Hindlimb muscle (tissue), 1 donor: ENCODE results near the gene QRICH1. TPM values are rescaled to one million over a fixed set of nuclear protein-coding genes. Genes with fewer than 3 reads are reported as not detected.
A peak's percentile ranks its signal among the peaks of the same experiment; 100 is the strongest.

ENCODE experiments used
- DNase-seq: peaks from one replicate; pipeline ENCODE4 v3.0.0-alpha.2; 2013
- polyA plus RNA-seq: library from polyadenylated mRNA; unstranded; fragments of 120-200 nt; gene quantifications from one replicate; pipeline ENCODE4 v1.2.1, GENCODE V29; 2013; ENCODE audit not compliant: insufficient read length

QRICH1 gene, protein sequence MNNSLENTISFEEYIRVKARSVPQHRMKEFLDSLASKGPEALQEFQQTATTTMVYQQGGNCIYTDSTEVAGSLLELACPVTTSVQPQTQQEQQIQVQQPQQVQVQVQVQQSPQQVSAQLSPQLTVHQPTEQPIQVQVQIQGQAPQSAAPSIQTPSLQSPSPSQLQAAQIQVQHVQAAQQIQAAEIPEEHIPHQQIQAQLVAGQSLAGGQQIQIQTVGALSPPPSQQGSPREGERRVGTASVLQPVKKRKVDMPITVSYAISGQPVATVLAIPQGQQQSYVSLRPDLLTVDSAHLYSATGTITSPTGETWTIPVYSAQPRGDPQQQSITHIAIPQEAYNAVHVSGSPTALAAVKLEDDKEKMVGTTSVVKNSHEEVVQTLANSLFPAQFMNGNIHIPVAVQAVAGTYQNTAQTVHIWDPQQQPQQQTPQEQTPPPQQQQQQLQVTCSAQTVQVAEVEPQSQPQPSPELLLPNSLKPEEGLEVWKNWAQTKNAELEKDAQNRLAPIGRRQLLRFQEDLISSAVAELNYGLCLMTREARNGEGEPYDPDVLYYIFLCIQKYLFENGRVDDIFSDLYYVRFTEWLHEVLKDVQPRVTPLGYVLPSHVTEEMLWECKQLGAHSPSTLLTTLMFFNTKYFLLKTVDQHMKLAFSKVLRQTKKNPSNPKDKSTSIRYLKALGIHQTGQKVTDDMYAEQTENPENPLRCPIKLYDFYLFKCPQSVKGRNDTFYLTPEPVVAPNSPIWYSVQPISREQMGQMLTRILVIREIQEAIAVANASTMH
- 60.1 TPM for polyA plus RNA-seq

DNA sequence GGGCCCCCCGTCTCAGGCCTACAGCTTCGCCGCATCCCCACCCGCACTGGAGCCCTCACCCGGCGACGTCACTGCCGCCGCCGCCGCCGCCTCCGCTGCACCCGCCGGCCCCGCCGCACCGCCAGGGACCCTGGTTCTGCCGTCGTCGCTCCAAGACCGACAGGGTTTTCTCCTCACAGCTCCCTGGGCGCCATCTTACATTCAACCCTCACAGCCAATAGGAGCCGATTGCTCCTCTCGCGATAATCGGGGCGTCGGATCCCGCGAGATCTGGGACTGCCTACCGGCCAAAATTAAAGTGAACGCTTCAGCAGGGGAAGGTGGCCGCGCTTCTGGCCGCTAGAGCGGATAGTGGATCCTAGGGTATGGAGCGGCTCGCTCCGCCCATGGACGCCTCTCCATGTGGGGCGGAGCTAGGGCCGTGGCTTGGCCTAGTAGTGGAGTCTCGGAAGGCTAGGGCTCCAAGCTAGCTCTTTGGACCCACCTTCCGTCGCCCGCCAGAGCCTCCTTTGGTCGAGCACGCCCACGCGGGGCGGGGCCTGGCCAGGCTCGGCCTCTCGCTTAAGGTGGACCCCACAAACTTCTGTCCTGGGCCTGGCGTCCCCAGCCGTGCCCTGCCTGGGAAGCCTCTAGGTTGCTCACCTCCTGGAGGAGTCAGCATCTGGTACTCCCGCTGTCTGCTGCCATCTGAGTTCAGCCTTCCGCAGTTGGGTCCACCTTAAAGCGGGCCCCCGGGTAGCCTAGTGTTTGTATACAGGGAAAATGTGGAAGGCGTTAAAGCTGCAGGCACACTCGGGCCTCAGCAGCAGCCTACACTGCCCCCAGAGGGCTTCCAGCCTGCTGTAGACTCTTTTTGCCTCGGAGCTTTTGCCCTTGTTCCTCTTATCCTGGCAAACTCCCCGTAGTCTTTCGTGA is at the start of gene QRICH1:
Gene QRICH1, minus strand, starts transcription at position 219 of the 915 bp plus-strand sequence. CDS start 17,054 bp downstream, outside the sequence.
- peak; percentile 97 for DNase-seq

DNA sequence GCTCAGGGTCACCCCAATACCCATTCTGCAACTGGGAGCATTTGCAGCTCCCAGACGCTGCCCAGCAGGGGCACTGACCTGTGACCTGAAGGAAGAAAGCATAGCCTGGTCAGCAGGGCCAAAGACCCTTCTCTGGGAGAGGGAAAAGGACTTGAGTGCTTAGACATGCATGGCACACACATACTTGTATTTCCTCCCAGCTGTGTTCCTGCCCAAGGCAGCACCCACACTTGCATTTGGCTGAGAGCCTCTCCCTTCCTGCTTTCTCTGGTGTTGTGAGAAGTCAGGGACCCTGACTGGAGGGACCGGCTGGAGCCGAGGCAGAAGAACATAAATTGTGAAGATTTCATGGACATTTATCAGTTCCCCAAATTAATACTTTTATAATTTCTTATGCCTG is 46.2 kb upstream of the QRICH1 start:
- DNase-seq, result no peak

DNA sequence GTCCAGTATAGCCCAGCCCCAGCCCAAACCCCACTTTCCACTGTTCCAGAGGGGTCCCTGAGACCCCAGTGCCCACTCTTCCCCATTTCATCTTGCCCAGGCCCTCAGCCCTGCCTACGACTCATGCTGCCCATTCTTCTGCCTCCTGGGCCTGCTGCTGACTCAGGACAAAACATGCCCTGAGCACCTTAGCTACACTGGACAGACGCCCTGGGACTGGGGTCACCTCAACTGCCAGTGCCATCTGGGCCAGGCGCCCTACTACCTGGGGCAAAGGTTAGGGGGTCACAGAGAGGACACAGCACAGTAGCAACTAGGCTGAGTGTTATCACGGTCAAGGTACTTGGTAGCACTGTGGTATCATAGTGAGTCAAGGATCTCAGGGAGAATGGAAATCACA is 41.6 kb upstream of the QRICH1 start:
- no peak for DNase-seq

- DNase-seq, result no peak
These were observed 40.8 kb upstream of the QRICH1 start for GRCh38 chr3:49134471-49135265.

GRCh38 chr3:49133226-49133951 is 39.5 kb upstream of the QRICH1 start:
- peak; percentile 89 for DNase-seq

GRCh38 chr3:49132437-49133225 is 38.8 kb upstream of the QRICH1 start, which contains the start of gene LAMB2:
LAMB2 (minus strand) TSS chr3:49133050; CDS start chr3:49132867, 183 bp downstream.
- peak; percentile 84 for DNase-seq

GRCh38 chr3:49132073-49132436 is 38.2 kb upstream of the QRICH1 start:
- DNase-seq, result no peak

GRCh38 chr3:49131576-49131975 is 37.7 kb upstream of the QRICH1 start:
- DNase-seq, result no peak

DNA sequence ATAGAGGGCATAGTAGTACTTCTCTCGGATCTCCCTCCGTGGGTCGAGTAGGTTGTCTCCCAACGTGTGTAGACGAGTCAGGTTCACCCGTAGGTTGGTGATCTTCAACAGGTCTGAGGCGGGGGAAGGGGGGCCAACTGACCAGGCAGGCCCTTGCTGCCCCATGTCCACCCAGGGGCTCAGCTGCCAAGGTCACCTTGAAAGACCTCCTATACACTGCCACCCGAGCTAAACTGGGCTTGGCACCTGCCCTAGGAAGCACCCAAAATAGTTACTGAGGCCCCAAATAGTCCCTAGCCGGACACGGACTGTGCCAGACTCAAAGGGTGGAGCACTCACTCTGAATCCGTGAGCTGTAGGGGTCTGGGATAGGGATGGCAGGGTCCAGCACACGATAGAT is 37.2 kb upstream of the QRICH1 start:
- no peak for DNase-seq

GRCh38 chr3:49124991-49125670 is 31.3 kb upstream of the QRICH1 start:
- no peak for DNase-seq

DNA sequence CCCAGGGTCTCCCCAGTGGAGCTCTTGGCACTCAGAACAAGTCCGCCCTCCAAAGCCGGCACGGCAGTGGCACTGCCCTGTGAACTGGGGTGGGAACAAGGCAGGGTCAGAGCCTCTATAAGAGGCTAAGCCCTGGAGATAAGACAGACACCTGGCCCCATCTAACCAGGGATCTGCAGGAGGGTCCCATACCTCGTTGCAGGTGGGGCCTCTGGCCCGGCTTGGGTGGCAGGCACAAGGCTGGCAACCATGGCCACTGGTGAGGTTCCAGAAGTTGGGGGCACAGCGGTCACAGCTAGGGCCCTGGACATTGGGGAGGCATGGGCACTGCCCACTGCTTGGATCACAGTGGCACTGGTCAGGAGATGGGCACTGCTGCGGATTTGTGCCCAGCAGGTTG is 30.3 kb upstream of the QRICH1 start:
- DNase-seq, result no peak

DNA sequence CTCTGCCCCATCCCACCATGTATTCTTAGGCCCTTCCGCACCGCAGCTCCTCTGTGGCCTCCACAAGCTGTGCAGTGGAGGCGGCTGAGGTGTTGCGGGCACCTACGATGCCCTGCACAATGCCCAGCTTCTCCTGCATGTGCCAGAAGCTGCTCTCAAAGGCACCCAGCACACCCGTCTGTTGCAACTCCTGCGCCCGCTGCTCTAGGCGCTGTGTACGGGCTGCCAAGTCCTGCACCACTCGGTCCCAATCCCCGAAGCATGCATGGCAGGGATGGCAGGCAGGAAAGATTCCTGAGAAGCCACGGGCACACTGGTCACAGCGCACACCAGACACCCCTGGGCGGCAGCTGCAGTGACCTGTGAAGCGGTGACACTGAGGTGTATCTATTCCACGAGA is 29.8 kb upstream of the QRICH1 start:
- DNase-seq, result no peak

DNA sequence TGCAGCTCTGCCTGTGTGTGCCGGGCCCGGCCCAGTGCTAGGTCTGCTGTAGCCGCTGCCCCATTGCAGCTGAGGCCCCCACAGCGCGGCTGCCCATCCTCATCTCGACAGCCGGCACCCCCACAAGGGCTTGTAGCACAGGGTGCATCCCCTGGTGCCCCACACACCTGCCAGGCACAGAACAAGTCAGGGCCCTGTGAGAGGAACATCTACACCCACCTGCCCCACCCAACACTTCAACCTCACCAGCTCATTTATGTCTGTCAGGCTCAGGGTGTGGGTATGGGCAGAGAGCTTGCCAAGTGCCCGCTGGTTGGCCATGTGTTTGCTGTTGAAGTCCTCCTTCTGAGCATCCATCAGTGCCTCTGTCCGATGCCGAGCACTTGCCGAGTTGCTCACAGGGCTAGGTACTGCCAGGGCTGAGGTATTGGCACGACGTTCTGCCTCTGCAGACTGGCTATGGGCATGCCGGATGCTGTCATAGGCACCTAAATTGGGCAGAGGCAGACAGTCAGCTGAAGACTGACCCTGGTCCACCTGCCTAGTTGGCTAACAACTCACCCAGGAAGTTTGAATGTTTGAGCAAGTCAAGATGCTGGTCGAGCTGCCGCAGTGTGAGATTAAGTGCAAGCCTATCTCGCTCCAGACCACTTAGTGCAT is 29.1 kb upstream of the QRICH1 start:
- no peak for DNase-seq

GRCh38 chr3:49122451-49122850 is 28.6 kb upstream of the QRICH1 start:
- DNase-seq, result no peak

- no peak for DNase-seq
These were observed 28.2 kb upstream of the QRICH1 start for GRCh38 chr3:49122022-49122421.

DNA sequence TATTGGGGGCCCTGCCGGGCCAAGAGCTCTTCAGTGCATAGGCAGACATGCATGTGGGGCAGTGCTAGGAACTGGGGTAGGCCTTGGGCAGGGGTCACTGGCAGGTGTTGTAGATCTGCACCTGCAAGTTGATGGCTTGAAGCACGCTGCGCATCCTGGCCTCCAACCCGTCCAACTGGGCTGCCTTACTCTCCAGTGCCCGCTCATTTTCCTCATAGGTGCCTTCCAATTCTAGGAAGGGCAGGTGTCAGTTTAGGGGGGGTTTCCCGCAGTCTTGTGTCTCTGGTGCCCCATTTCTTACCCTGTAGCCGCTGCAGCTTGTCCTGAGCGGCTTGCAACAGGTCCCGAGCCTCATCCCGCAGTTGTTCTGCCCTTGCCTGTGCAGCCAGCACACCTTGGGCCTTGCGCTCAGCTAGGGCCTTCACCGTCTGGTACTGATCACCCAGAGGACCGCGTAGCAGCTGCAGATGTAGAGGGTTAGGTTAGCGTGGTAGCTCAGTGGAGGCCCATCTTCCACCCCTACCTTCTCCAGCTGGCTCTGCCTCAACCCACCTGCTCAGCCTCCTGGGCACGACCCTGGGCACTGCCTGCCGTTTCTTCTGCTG is 27.4 kb upstream of the QRICH1 start:
- DNase-seq, result no peak

- DNase-seq, result peak; percentile 97
These were observed 26.7 kb upstream of the QRICH1 start, which contains the start of gene USP19 for GRCh38 chr3:49120438-49121131. USP19 (minus strand) TSS chr3:49120823; CDS start chr3:49119145, 1,678 bp downstream.

- no peak for DNase-seq
These were observed 26.2 kb upstream of the QRICH1 start for GRCh38 chr3:49120096-49120437.
